ENCODE results near the gene PLAC8.

- TF ChIP-seq CTCF (IDR thresholded peaks at IDR 0.05) (no peak), POLR2A (IDR thresholded peaks at IDR 0.05) (no peak)
Measured at GRCh38 chr4:83118869-83119268, 4.3 kb upstream of the PLAC8 start.
